OCI-LY7 (cell line): ENCODE results near the gene KDM6A. TPM values are rescaled to one million over a fixed set of nuclear protein-coding genes. Genes with fewer than 3 reads are reported as not detected.

ENCODE experiments used
- BruUV-seq: library from RNA; stranded (reverse); fragments of 400-500 nt; replicated peaks from 2 replicates; lab custom pipeline; 2021; lab: Mats Ljungman, UMichigan
- CTCF ChIA-PET: fragments of 300-600 bp; sonication (Branson Sonifier 250); formaldehyde crosslinking; loops from one replicate; lab custom pipeline; 2022; ENCODE audit warnings: antibody characterized with exemption; ENCODE audit not compliant: unreplicated experiment; lab: Charles Lee
- POLR2A ChIA-PET: fragments of 300-600 bp; sonication (Branson Sonifier 250); formaldehyde crosslinking; loops from one replicate; lab custom pipeline; 2022; ENCODE audit warnings: antibody characterized with exemption; lab: Charles Lee
- DNase-seq: peaks from one replicate; pipeline ENCODE4 v3.0.0-alpha.2; 2015; ENCODE audit warnings: low spot score
- H2AFZ ChIP-seq: fragments of 200-600 bp; sonication (generic), shearing (Covaris generic); 2 replicates; pipeline ENCODE4 v1.6.1; 2014; ENCODE audit warnings: mild to moderate bottlenecking, antibody characterized with exemption, low read length, moderate library complexity
- H3K27ac ChIP-seq: fragments of 200-600 bp; sonication (generic); 2 replicates; pipeline ENCODE4 v1.5.1; 2014; ENCODE audit warnings: mixed run types, low read depth, mild to moderate bottlenecking, moderate library complexity, low read length, inconsistent platforms; ENCODE audit not compliant: poor library complexity, severe bottlenecking
- H3K36me3 ChIP-seq: fragments of 200-600 bp; sonication (generic); 2 replicates; pipeline ENCODE4 v1.6.1; 2014; ENCODE audit warnings: mild to moderate bottlenecking, antibody characterized with exemption, low read length, moderate library complexity, mixed read lengths; ENCODE audit not compliant: insufficient read depth
- H3K4me1 ChIP-seq: fragments of 200-600 bp; sonication (generic); 2 replicates; pipeline ENCODE4 v1.5.1; 2014; ENCODE audit warnings: mild to moderate bottlenecking, low read length; ENCODE audit not compliant: insufficient read depth, poor library complexity, severe bottlenecking
- H3K4me2 ChIP-seq: fragments of 200-600 bp; sonication (generic); 2 replicates; pipeline ENCODE4 v1.6.1; 2014; ENCODE audit warnings: mild to moderate bottlenecking, low read length
- H3K4me3 ChIP-seq: fragments of 200-600 bp; sonication (generic); 2 replicates; pipeline ENCODE4 v1.5.1; 2014; ENCODE audit warnings: mild to moderate bottlenecking, low read depth, low read length; ENCODE audit not compliant: poor library complexity, severe bottlenecking
- H3K79me2 ChIP-seq: fragments of 200-600 bp; sonication (generic); 2 replicates; pipeline ENCODE4 v1.6.1; 2016; ENCODE audit warnings: low read depth, mild to moderate bottlenecking, low read length, moderate library complexity, mixed read lengths; ENCODE audit not compliant: insufficient read depth
- H3K9me2 ChIP-seq: fragments of 200-600 bp; sonication (generic); 2 replicates; pipeline ENCODE4 v1.6.1; 2016; ENCODE audit warnings: mild to moderate bottlenecking, low read length, mixed read lengths; ENCODE audit not compliant: insufficient read depth
- H3K9me3 ChIP-seq: fragments of 200-600 bp; sonication (generic); 2 replicates; pipeline ENCODE4 v1.6.1; 2014; ENCODE audit warnings: mild to moderate bottlenecking, mixed run types, low read length, mixed read lengths
- H4K20me1 ChIP-seq: fragments of 200-600 bp; sonication (generic); 2 replicates; pipeline ENCODE4 v1.6.1; 2014; ENCODE audit warnings: mild to moderate bottlenecking, antibody characterized with exemption, low read length, moderate library complexity, mixed read lengths; ENCODE audit not compliant: insufficient read depth
- EZH2phosphoT487 ChIP-seq: fragments of 200-600 bp; sonication (generic); IDR thresholded peaks from 2 replicates; pipeline ENCODE4 v1.6.1; 2018; ENCODE audit warnings: low read depth, borderline replicate concordance, mild to moderate bottlenecking, mixed run types, antibody characterized with exemption, low read length, moderate library complexity, mixed read lengths
- intact Hi-C: fragments of 100-400 bp; cut with micrococcal nuclease; formaldehyde crosslinking; loops from one replicate; pipeline ENCODE4 v1.10.0; 2022; ENCODE audit not compliant: unreplicated experiment
- total RNA-seq, 2 experiments: library from RNA; depleted of rRNA in 1 of 2; stranded (reverse); fragments of >200 nt in 1 of 2; shearing (Covaris generic) in 1 of 2; gene quantifications; 2 replicates each; pipeline ENCODE4 v1.2.3, GENCODE V29; 2014 to 2022
- TF ChIP-seq, protein P1 (sequence below): fragments of 200-600 bp; sonication (generic); conservative IDR thresholded peaks from 2 replicates; pipeline ENCODE4 v1.5.1; 2014; ENCODE audit warnings: mild to moderate bottlenecking, antibody characterized with exemption, low read length, moderate library complexity, mixed read lengths

Gene KDM6A
- total RNA-seq, 2 experiments from 2014 or later, result 20.5 to 23.4 TPM

DNA sequence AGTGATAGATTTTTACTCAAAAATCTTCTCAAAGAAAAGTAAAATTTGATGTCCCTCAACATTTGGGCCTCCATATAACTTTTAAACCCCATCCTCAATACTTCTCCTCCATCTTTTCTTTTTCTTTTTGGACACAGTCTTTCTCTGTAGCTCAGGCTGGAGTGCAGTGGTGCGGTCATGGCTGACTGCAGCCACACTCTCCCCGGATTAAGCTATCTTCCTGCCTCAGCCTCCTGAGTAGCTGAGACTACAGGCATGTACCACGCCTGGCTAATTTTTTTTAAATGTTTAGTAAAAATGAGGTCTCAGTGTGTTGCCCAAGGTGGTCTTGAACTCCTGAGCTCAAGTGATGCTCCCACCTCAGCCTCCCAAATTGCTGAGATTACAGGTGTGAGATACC, 33.1 kb downstream of the KDM6A start:
- DNase-seq, result peak; percentile 52
- Histone ChIP-seq H3K79me2 (peaks cover 94% of the 10 kb centered on the region), H3K4me1 (peaks cover 60% of the 10 kb centered on the region), H2AFZ (no peak overlapping the region), H3K4me3 (peak overlapping the region; percentile 62), H3K27ac (peak overlapping the region; percentile 63), H3K4me2 (peak overlapping the region; percentile 75), H3K36me3 (peaks cover 5% of the 10 kb centered on the region; the same call in 1 of the 2 replicates), H3K9me3 (no peaks in the 10 kb centered on the region), H4K20me1 (no peaks in the 10 kb centered on the region), H3K9me2 (no peaks in the 10 kb centered on the region)
- no peak for TF ChIP-seq EZH2phosphoT487
- TF ChIP-seq, protein P1, sequence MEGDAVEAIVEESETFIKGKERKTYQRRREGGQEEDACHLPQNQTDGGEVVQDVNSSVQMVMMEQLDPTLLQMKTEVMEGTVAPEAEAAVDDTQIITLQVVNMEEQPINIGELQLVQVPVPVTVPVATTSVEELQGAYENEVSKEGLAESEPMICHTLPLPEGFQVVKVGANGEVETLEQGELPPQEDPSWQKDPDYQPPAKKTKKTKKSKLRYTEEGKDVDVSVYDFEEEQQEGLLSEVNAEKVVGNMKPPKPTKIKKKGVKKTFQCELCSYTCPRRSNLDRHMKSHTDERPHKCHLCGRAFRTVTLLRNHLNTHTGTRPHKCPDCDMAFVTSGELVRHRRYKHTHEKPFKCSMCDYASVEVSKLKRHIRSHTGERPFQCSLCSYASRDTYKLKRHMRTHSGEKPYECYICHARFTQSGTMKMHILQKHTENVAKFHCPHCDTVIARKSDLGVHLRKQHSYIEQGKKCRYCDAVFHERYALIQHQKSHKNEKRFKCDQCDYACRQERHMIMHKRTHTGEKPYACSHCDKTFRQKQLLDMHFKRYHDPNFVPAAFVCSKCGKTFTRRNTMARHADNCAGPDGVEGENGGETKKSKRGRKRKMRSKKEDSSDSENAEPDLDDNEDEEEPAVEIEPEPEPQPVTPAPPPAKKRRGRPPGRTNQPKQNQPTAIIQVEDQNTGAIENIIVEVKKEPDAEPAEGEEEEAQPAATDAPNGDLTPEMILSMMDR, result no peak
- POLR2A ChIA-PET, result interaction anchor here (0.9 to 1.8 kb wide), 4 partner anchors 8 to 150 kb away, joined by 3 to 4 read pairs (median 4); no protein-coding TSS in a partner anchor
- CTCF ChIA-PET, result no interaction called here
- BruUV-seq, result no TSS peak
- intact Hi-C loops, result loop anchor here (2.0 kb wide), 1 partner anchor 33 kb away; the partner anchor contains the start of gene KDM6A

- Histone ChIP-seq H3K4me1 (peaks cover 55% of the 10 kb centered on the region), H3K9me3 (no peaks in the 10 kb centered on the region), H3K36me3 (peaks cover 5% of the 10 kb centered on the region; the same call in 1 of the 2 replicates), H3K79me2 (peaks cover 89% of the 10 kb centered on the region), H3K4me2 (peak overlapping the region; percentile 75), H4K20me1 (no peaks in the 10 kb centered on the region), H3K27ac (peak overlapping the region; percentile 63), H3K9me2 (no peaks in the 10 kb centered on the region), H3K4me3 (peak overlapping the region; percentile 62), H2AFZ (no peak overlapping the region)
- CTCF ChIA-PET, result no interaction called here
- DNase-seq, result no peak
- POLR2A ChIA-PET, result interaction anchor here (0.9 to 1.8 kb wide), 3 partner anchors 8 to 150 kb away, joined by 4 read pairs; no protein-coding TSS in a partner anchor
- no TSS peak for BruUV-seq
- intact Hi-C loops, result loop anchor here (2.0 kb wide), 1 partner anchor 34 kb away; the partner anchor contains the start of gene KDM6A
- TF ChIP-seq EZH2phosphoT487, result no peak
- TF ChIP-seq, protein P1, result no peak
These were observed 33.6 kb downstream of the KDM6A start for GRCh38 chrX:44906542-44906941.

DNA sequence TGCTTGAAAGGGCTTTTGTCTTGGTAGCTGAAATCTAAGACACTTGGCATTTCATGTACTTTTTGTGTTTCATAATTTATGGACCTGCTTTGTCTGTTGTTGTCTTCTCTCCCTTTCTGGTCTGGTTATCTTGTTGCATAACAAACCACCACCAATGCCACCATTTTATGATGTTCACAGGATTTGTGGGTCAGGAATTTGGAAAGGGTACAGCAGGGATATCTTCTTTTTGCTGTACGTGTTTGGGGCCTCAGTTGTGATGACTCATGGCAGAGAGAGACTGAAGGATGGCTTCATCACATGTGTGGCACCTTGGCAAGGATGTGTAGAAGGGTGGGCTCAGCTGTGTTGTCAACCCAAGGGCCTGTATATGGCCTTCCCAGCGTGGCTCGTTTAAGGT, 35.2 kb downstream of the KDM6A start:
- TF ChIP-seq, protein P1, result no peak
- TF ChIP-seq EZH2phosphoT487, result no peak
- BruUV-seq, result TSS peak; percentile 10
- Histone ChIP-seq H2AFZ (no peak overlapping the region), H3K9me3 (no peaks in the 10 kb centered on the region), H3K4me1 (peaks cover 52% of the 10 kb centered on the region), H3K9me2 (no peaks in the 10 kb centered on the region), H4K20me1 (no peaks in the 10 kb centered on the region), H3K4me2 (peak overlapping the region; percentile 20; the same call in 1 of the 2 replicates), H3K36me3 (peaks cover 8% of the 10 kb centered on the region; the same call in 1 of the 2 replicates), H3K4me3 (no peak overlapping the region), H3K79me2 (peaks cover 84% of the 10 kb centered on the region), H3K27ac (no peak overlapping the region)
- DNase-seq, result no peak
- POLR2A ChIA-PET, result no interaction called here
- intact Hi-C loops, result no loop called here
- CTCF ChIA-PET, result no interaction called here
